Activated T-cell treated with anti-CD3 and anti-CD28 coated beads, Interleukin-2, amount 50 U/mL, for 24 hours (primary cell): Measurements from ENCODE around the gene KCNJ12.
"Not testable (repeated sequence)": the region's sequence is repeated elsewhere in the genome, so short reads cannot be mapped to it uniquely, and the experiment has no call there.

Experiments
- DNase-seq: peaks from one replicate; pipeline ENCODE4 v3.0.0-alpha.2; 2020
- H3K27ac Mint-ChIP-seq: 2 replicates; pipeline ENCODE4 v1.8.0; 2020; ENCODE audit warnings: mild to moderate bottlenecking, mixed read lengths
- H3K27me3 Mint-ChIP-seq: 2 replicates; pipeline ENCODE4 v1.8.0; 2020; ENCODE audit warnings: mixed read lengths
- H3K36me3 Mint-ChIP-seq: 2 replicates; pipeline ENCODE4 v1.8.0; 2020; ENCODE audit warnings: low read depth, mixed read lengths
- H3K4me1 Mint-ChIP-seq: 2 replicates; pipeline ENCODE4 v1.8.0; 2020; ENCODE audit warnings: low read depth, mixed read lengths
- H3K4me3 Mint-ChIP-seq: 2 replicates; pipeline ENCODE4 v1.8.0; 2020; ENCODE audit warnings: mild to moderate bottlenecking, moderate library complexity, mixed read lengths
- H3K9me3 Mint-ChIP-seq: 2 replicates; pipeline ENCODE4 v1.8.0; 2020; ENCODE audit warnings: mixed read lengths

The KCNJ12 gene

DNA sequence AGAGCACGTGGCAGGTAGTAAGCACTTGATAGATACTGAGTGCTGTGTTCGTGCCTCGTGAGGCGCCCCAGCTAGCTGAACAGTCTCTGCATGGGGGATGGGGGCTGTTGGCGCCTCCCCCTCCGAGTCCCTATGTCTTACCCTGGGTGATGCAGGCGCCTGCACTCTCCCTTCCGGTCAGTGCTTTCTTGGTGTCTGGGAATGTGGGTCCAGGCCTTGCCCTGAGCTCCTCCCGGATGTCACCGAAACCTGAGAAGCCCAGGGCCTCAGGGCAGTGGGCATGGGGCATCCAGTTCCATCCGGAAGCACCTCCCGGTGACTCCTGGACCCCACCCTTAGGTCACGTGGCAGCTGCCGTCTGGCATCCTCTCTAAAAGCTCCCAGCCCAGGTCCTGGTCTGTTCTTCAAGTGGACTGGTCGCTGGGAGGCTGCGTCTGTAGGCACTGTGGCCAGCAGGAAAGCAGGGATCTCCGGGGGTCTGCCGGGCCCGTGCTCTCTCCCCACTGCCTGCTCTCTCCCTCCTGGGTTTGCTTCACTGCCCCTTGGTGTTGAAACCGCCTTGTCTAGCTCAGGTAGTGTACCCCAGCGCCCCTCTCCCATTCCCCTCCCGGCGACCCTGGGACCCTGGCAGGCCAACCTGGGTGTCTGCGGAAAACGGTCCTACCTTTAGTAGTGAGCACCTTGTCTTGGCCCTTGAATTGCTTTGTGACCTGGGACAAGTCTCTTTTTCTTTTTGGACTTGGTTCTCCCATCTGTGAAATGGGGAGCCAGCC lies 34.9 kb downstream of the KCNJ12 start:
- not testable (repeated sequence) for H3K4me3 Mint-ChIP-seq, H3K4me1 Mint-ChIP-seq, H3K9me3 Mint-ChIP-seq, DNase-seq, H3K27me3 Mint-ChIP-seq, H3K36me3 Mint-ChIP-seq, H3K27ac Mint-ChIP-seq

DNA sequence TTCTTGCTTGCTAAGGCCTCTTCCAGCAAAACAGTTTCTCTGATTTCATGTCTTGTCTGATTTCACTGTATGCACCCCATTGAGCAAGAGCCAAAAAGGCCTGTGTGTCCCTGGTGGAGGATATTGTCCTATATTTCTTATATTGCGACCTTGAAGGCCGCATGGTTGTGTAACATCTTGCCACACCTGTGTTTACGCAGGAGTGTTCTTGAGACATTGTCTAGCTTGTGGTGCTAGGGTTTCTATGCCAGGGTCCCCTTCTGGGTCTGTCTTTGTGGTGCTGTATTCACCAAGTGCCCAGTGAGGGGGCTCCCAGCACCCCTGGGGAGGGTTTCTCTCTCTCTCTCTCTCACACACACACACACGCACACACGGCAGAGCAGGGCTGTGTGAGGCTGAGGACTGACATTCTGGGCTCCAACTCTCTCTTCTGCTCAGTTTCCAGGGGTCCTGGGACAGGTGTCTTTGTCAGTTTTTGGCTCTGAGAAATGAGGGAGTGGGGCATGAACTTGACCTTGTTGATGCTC lies 35.6 kb downstream of the KCNJ12 start:
- DNase-seq, H3K36me3 Mint-ChIP-seq, H3K4me3 Mint-ChIP-seq, H3K4me1 Mint-ChIP-seq, H3K9me3 Mint-ChIP-seq, H3K27ac Mint-ChIP-seq, H3K27me3 Mint-ChIP-seq: not testable (repeated sequence)

DNA sequence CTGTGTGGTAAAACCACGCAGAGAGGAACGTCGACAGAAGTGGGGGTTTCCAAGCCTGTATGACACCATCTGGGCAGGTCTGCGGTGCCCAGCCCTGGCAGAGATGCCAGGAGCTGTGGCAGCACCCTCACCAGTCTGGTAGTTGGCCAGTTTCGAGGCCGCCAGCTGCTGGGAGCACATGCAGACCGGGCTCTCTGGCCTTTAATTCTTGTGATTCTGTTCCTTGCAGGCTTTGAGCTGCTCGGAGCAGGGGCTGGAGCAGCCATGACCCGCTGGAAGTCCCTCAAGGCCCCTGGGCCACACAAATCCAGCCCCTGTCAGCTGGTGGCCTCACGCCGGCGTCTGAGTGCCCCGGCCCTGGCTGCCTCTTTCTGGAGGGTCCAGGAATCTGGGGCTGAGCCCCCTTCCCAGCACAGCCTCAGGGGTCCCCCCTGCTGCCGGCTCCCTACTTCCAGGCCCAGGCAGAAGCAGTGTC lies 36.1 kb downstream of the KCNJ12 start:
- H3K27me3 Mint-ChIP-seq = not testable (repeated sequence)

DNA sequence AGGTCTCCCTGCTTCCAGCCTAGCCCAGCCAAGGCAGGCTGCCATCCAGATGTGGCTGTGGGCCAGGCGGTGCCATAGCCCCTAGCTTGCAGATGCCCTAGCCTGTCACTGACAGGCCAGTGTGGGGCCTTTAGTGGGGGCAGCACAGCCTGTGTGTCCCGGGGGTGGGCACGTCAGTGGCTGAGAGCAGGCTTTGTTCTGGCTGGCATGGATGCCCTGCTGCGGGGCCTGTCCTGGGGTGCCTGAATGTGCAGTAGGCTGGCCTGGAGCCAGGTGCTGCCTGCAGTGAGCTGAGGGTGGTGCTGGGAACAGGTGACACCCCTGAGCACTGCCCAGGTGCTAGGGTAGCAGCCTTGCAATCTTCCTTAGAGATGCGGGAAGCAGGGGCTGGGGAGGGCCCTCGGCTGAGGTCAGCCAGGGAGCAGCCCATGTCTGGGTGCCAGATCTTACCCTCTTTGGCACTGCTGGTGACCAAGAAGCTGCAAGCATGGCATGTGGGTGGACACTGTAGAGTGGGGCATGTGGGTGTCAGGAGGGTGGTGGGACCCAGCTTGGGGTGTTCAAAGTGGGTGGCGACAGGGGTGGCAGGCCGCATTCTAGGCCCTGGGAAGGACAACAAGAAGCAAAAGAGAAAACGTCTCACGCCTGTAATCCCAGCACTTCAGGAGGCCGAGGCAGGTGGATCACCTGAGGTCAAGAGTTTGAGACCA lies 37.6 kb downstream of the KCNJ12 start:
- H3K4me1 Mint-ChIP-seq, H3K27me3 Mint-ChIP-seq, H3K36me3 Mint-ChIP-seq, H3K9me3 Mint-ChIP-seq, DNase-seq, H3K27ac Mint-ChIP-seq, H3K4me3 Mint-ChIP-seq: not testable (repeated sequence)

More for the DNA sequence above, 36.1 kb downstream of the KCNJ12 start:
- not testable (repeated sequence) for H3K4me3 Mint-ChIP-seq, H3K9me3 Mint-ChIP-seq, H3K36me3 Mint-ChIP-seq, H3K27ac Mint-ChIP-seq, DNase-seq, H3K4me1 Mint-ChIP-seq

DNA sequence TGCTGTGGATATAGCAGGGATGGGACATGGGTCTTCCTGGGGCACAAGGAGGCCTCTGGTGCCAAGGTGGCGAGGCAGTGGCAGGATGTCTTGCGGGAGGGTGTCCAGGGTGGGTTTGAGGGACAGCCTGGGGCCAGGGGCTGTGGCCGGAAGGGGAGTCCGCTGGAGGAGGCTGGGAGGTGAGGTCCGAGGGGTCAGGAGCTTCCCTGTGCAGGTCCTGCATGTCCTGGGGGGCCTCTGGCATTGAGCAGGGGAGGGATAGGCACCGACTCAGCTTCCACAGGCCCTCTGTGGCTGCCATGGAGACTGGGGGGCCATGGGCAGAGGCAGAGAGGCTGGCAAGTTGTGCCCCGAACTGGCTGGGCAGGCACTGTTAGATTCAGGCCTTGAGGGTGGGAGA lies 38.5 kb downstream of the KCNJ12 start:
- not testable (repeated sequence) for H3K27ac Mint-ChIP-seq, H3K27me3 Mint-ChIP-seq, H3K9me3 Mint-ChIP-seq, DNase-seq, H3K4me3 Mint-ChIP-seq, H3K36me3 Mint-ChIP-seq
- peaks cover 16% of the 10 kb centered on the region for H3K4me1 Mint-ChIP-seq

DNA sequence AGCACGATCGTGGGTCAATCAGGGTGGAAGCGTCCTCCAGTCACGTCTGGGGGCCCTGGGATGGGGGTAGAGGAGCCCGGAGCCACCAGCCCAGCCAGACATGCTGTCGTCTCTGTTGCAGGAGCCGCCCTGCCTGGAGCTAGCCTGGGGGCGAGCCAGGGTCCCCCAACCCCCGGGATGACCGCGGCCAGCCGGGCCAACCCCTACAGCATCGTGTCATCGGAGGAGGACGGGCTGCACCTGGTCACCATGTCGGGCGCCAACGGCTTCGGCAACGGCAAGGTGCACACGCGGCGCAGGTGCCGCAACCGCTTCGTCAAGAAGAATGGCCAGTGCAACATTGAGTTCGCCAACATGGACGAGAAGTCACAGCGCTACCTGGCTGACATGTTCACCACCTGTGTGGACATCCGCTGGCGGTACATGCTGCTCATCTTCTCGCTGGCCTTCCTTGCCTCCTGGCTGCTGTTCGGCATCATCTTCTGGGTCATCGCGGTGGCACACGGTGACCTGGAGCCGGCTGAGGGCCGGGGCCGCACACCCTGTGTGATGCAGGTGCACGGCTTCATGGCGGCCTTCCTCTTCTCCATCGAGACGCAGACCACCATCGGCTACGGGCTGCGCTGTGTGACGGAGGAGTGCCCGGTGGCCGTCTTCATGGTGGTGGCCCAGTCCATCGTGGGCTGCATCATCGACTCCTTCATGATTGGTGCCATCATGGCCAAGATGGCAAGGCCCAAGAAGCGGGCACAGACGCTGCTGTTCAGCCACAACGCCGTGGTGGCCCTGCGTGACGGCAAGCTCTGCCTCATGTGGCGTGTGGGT lies 39.2 kb downstream of the KCNJ12 start:
- H3K36me3 Mint-ChIP-seq, H3K9me3 Mint-ChIP-seq, H3K27me3 Mint-ChIP-seq, DNase-seq, H3K4me3 Mint-ChIP-seq, H3K27ac Mint-ChIP-seq: not testable (repeated sequence)
- peaks cover 23% of the 10 kb centered on the region for H3K4me1 Mint-ChIP-seq

DNA sequence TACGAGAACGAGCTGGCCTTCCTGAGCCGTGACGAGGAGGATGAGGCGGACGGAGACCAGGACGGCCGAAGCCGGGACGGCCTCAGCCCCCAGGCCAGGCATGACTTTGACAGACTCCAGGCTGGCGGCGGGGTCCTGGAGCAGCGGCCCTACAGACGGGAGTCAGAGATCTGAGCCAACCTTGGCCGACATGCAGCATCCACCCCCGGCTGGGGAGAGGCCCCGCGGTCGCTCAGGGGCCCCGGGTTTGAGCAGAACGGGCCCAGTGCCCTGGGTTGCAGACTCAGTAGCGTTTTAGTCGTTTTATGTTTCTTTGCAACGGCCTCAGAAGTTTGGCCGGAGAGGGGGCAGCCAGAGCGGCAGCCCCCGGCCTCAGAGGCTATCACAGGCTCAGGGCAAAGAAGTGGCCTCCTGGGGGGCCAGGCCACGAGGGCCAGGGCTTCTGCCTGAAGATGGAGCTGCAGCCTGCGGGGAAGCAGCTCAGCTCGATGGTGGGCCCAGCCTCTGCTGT lies 40.4 kb downstream of the KCNJ12 start:
- H3K27me3 Mint-ChIP-seq, H3K4me3 Mint-ChIP-seq: not testable (repeated sequence)

DNA sequence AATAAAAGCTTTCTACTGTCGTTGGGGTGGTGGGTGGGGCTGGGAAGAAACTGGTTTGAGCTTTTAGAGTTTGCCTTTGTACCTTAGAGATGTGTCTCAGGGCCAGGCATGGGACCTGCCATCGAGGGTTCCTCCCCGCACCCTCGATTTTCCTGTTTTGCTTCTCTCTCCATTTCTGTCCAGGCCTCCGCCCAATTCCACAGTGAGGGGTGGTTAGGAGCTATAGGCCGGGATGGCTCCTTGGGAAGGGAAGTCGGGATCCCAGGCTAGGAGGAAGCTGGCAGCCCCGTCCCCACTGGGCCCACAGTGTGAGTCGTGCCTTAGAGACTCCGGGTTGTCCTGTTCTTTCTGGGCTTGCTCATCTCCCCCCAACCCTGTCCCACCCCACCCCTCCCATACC lies 41.2 kb downstream of the KCNJ12 start:
- H3K4me3 Mint-ChIP-seq, H3K27ac Mint-ChIP-seq, H3K9me3 Mint-ChIP-seq, H3K36me3 Mint-ChIP-seq, DNase-seq, H3K27me3 Mint-ChIP-seq: not testable (repeated sequence)
- H3K4me1 Mint-ChIP-seq = peaks cover 24% of the 10 kb centered on the region

More for the DNA sequence above, 40.4 kb downstream of the KCNJ12 start:
- H3K36me3 Mint-ChIP-seq, DNase-seq, H3K27ac Mint-ChIP-seq, H3K9me3 Mint-ChIP-seq: not testable (repeated sequence)
- peaks cover 24% of the 10 kb centered on the region for H3K4me1 Mint-ChIP-seq

DNA sequence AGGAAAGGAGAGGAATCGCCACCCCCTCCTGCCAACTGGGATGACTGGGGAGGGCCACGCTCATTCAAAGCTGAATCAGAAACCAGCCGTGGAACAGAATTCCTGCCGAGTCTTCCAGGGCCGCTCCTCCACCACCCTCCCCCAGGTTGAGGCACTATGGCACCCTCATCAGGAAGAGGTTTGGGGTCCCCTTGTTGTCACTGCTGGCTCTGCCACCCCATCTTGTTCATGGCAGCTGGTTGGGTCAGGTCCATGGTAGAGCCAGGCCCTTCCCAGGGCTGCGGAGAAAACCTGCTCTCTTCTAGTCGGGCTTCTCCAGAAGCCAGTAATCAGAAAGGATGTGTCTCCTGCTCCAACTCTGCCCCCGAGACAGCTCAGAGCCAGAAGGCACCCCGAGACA lies 41.8 kb downstream of the KCNJ12 start:
- Mint-ChIP-seq H3K4me3 (no peak overlapping the region), H3K27ac (no peak overlapping the region), H3K4me1 (peaks cover 24% of the 10 kb centered on the region), H3K9me3 (no peaks in the 10 kb centered on the region), H3K36me3 (no peaks in the 10 kb centered on the region), H3K27me3 (no peaks in the 10 kb centered on the region)
- no peak for DNase-seq

DNA sequence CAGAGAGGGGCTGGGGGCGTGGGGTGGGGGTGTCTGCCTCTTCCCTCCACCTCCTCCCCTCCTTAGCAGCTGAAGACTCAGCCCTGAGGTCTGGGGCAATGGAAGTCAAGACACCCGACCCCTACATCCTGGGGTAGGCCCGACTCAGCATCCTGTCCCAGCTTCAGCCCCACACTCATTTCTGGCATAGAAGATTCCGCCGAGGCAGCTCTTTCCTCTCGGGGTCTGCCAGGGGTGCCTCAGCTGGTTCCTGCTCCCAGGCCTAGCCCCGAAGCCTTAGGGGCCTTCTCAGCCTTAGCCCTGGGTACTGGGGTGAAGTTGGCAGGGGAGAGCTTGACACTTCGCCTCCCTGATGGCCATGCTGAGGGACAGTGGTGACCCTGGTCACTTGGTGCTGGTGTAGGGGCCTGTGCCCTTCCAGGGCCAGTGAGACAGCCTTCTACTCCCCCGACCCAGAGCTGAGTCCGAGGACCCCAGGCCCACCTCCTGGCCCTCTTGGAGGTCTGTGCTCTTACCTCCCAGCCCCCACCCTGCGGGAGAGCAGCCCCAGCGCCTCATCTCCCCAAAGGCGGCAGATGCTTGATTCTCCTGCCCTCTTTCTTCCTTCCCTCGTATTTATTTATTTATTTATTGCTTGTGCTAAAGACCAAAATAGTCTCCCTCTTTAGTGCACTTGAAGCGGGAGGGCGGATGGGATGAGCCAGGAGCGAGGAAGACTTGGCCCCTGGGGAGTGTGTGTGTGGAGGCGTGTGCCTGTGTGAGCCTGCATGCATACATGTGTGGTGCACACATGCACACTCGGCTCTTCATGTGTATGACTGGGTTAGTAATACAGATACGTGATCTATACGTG lies 42.5 kb downstream of the KCNJ12 start:
- Mint-ChIP-seq H3K36me3 (no peaks in the 10 kb centered on the region), H3K9me3 (no peaks in the 10 kb centered on the region), H3K27me3 (no peaks in the 10 kb centered on the region), H3K4me3 (no peak overlapping the region), H3K27ac (no peak overlapping the region), H3K4me1 (peaks cover 24% of the 10 kb centered on the region)
- no peak for DNase-seq

DNA sequence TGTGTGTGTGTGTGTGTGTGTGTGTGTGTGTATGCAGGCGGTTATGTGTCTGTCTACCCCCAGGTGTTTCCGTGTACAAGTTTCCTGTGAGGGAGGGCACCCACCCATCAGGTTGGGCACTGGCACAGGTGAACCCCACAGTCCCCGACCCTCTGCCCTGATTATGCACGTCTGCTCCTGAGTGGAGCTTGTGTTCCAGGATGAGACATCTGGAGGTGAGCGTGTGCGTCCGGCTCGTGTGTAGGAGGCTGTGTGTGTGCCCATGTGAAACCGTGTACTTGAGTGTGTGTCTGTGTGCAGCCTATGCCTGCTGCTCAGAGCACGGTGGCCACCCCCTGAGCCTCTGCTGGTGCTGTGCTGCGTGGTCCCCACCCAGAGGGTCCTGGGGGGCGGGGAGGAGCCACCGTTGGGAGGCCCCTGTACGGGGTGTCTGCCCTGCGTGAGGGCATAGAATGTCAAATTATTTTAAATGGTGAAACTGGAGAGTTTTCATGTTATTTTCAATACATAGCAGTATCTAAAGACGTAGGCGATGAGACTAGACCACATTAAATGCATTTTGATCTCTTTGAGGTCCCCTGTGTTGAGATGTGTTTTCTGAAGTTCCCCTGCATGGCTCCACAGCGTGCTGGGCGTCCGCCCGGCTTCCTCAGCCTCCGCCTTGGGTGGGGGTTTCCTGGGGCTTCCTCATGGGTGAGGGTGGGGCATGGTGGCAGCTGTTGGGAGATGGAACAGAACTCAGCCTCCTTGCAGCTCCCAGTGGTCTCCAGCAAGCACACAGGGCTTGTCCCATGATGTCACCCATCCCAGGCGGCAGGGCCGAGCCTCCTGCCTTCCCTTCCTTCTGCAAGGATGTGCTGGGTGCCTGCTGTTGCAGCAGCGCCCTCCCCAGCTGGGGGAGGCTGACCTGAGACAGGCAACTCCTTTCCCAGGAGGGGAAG lies 43.4 kb downstream of the KCNJ12 start:
- H3K4me3 Mint-ChIP-seq = peak overlapping the region; percentile 36
- peak overlapping the region; percentile 20 for H3K27ac Mint-ChIP-seq
- peaks cover 24% of the 10 kb centered on the region for H3K4me1 Mint-ChIP-seq
- peak; percentile 52 for DNase-seq
- H3K27me3 Mint-ChIP-seq = no peaks in the 10 kb centered on the region
- H3K9me3 Mint-ChIP-seq = no peaks in the 10 kb centered on the region
- H3K36me3 Mint-ChIP-seq = no peaks in the 10 kb centered on the region

DNA sequence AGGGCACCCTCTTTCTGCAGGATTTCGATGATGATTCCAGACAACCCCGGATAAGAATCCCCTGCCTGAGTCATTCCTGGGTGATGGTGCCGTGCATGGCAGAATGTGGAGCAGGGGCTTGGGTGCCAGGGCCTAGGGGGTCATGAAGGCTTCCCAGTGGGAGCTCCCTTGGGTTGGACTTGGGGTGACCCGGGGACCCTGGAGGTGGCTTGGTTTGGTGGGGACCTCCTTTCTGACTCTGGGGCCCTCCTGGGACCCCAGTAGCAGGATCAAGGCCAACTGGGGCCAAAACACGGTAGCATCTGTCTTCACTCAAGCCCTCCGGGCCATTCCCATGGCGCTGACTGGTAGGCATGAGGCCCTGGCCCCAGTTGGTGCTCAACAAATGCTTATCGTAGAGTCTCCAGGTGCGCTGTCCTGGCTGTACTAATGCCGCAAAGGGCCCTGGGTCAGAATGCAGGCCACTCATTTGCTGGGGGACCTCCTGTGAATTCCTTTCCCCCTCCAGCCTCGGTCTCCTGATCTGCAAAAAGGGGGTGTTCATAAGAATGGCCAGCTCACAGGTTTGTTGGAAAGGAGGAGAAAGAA lies 44.4 kb downstream of the KCNJ12 start:
- DNase-seq = peak; percentile 27
- H3K9me3 Mint-ChIP-seq, H3K36me3 Mint-ChIP-seq, H3K4me3 Mint-ChIP-seq, H3K27me3 Mint-ChIP-seq, H3K27ac Mint-ChIP-seq: not testable (repeated sequence)
- H3K4me1 Mint-ChIP-seq = peaks cover 24% of the 10 kb centered on the region
